Endothelial cell of umbilical vein (primary cell): ENCODE data around the gene CCDC30. TPM values are rescaled to one million over a fixed set of nuclear protein-coding genes. Genes with fewer than 3 reads are reported as not detected.
"Not testable (repeated sequence)": the region's sequence is repeated elsewhere in the genome, so short reads cannot be mapped to it uniquely, and the experiment has no call there.

Source experiments
- BruUV-seq: library from RNA; stranded (reverse); fragments of 400-500 nt; replicated peaks from 2 replicates; lab custom pipeline; 2021; lab: Mats Ljungman, UMichigan
- CTCF ChIA-PET: fragments of 300-600, 350-600 bp; sonication (Branson Sonifier 250); formaldehyde crosslinking; loops from one replicate; lab custom pipeline; 2021; ENCODE audit warnings: antibody characterized with exemption, inconsistent platforms; lab: Charles Lee
- POLR2A ChIA-PET: fragments of 300-600, 350-600 bp; sonication (Branson Sonifier 250); formaldehyde crosslinking; loops from one replicate; lab custom pipeline; 2021; ENCODE audit warnings: antibody characterized with exemption, inconsistent platforms; lab: Charles Lee
- DNase-seq: peaks from one replicate; pipeline ENCODE4 v3.0.0-alpha.2; 2011; ENCODE audit warnings: low read depth, low spot score
- FAIRE-seq: peaks from 2 replicates; lab custom pipeline; 2011; peaks lifted over from hg19 to GRCh38; lab: Jason Lieb, UNC
- H2AFZ ChIP-seq: 2 replicates; pipeline ENCODE4 v1.6.0; 2012; ENCODE audit warnings: low read depth, low read length, control low read depth, inconsistent platforms
- H3K27ac ChIP-seq: 2 replicates; pipeline ENCODE4 v1.5.1; 2011; ENCODE audit warnings: low read depth, mild to moderate bottlenecking, control low read depth, low read length, moderate library complexity; ENCODE audit not compliant: insufficient read depth
- H3K27me3 ChIP-seq, 2 experiments: 2 replicates each; pipeline versions ENCODE4 v1.6.0 to v1.6.1; 2011; ENCODE audit warnings: low read length in 2 of 2, mixed read lengths in 1 of 2; ENCODE audit not compliant: control insufficient read depth in 2 of 2, insufficient read depth in 2 of 2
- H3K36me3 ChIP-seq, 2 experiments: 2 replicates in 1 of 2; 3 replicates in 1 of 2; pipeline ENCODE4 v1.5.1; 2011; ENCODE audit warnings: low read length in 2 of 2, mild to moderate bottlenecking in 1 of 2, moderate library complexity in 1 of 2; ENCODE audit not compliant: control insufficient read depth in 2 of 2, insufficient read depth in 2 of 2; ENCODE audit errors: extremely low read depth in 1 of 2
- H3K4me1 ChIP-seq: 3 replicates; pipeline ENCODE4 v1.5.1; 2011; ENCODE audit warnings: mild to moderate bottlenecking, low read length; ENCODE audit not compliant: control insufficient read depth, insufficient read depth; ENCODE audit errors: extremely low read depth
- H3K4me2 ChIP-seq: 2 replicates; pipeline ENCODE4 v1.6.1; 2011; ENCODE audit warnings: low read length, control low read depth, mixed read lengths; ENCODE audit not compliant: insufficient read depth
- H3K4me3 ChIP-seq, 3 experiments: fragments of 200-600 bp in 1 of 3; sonication (generic), shearing (Covaris generic) in 1 of 3; replicated peaks in 1 of 3; 2 replicates each; pipeline ENCODE4 v1.5.1; 2011 to 2016; ENCODE audit warnings: control low read depth in 3 of 3, low read length in 3 of 3, mild to moderate bottlenecking in 2 of 3, inconsistent platforms in 1 of 3, low read depth in 1 of 3, moderate library complexity in 1 of 3; ENCODE audit not compliant: insufficient read depth in 1 of 3
- H3K79me2 ChIP-seq: 2 replicates; pipeline ENCODE4 v1.6.0; 2012; ENCODE audit warnings: low read length, inconsistent platforms; ENCODE audit not compliant: control insufficient read depth, insufficient read depth
- H3K9ac ChIP-seq: replicated peaks from 2 replicates; pipeline ENCODE3; 2011; ENCODE audit warnings: low read length, control low read depth; ENCODE audit not compliant: insufficient read depth; ENCODE audit errors: extremely low read depth
- H3K9me1 ChIP-seq: replicated peaks from 3 replicates; pipeline ENCODE4 v1.6.0; 2011; ENCODE audit warnings: mild to moderate bottlenecking, low read length; ENCODE audit not compliant: control insufficient read depth, insufficient read depth; ENCODE audit errors: extremely low read depth
- H3K9me3 ChIP-seq: replicated peaks from 2 replicates; pipeline ENCODE4 v1.5.1; 2012; ENCODE audit warnings: low read length, inconsistent platforms; ENCODE audit not compliant: control insufficient read depth, insufficient read depth
- H4K20me1 ChIP-seq: replicated peaks from 2 replicates; pipeline ENCODE3; 2011; ENCODE audit warnings: mild to moderate bottlenecking, low read length; ENCODE audit not compliant: control insufficient read depth, insufficient read depth; ENCODE audit errors: extremely low read depth
- CTCF ChIP-seq, 2 donors: IDR thresholded peaks; 1 replicate in 1 of 2; 2 replicates in 1 of 2; pipeline ENCODE4 v1.5.1; 2011; ENCODE audit warnings: low read length in 2 of 2, mild to moderate bottlenecking in 2 of 2, moderate library complexity in 2 of 2, control low read depth in 1 of 2, inconsistent platforms in 1 of 2, low read depth in 1 of 2; ENCODE audit not compliant: insufficient read depth in 1 of 2; ENCODE audit errors: extremely low read depth in 1 of 2
- EZH2 ChIP-seq: IDR thresholded peaks from 2 replicates; pipeline ENCODE4 v1.6.1; 2012; ENCODE audit warnings: borderline replicate concordance, low read depth, mild to moderate bottlenecking, moderate library complexity, low read length, inconsistent platforms; ENCODE audit not compliant: severe bottlenecking
- FOS ChIP-seq: IDR thresholded peaks from 2 replicates; pipeline ENCODE4 v1.6.1; 2011; ENCODE audit warnings: mild to moderate bottlenecking, low read length, moderate library complexity, borderline replicate concordance; ENCODE audit not compliant: insufficient read depth
- GATA2 ChIP-seq: IDR thresholded peaks from 2 replicates; pipeline ENCODE4 v1.7.0; 2011; ENCODE audit warnings: low read depth, mild to moderate bottlenecking, moderate library complexity, mixed read lengths, low read length; ENCODE audit not compliant: insufficient read length, insufficient read depth
- JUN ChIP-seq: IDR thresholded peaks from 2 replicates; pipeline ENCODE4 v1.6.1; 2011; ENCODE audit warnings: borderline replicate concordance, low read depth; ENCODE audit not compliant: insufficient read length, insufficient read depth
- MAX ChIP-seq: IDR thresholded peaks from 2 replicates; pipeline ENCODE4 v1.6.1; 2011; ENCODE audit not compliant: insufficient read depth, insufficient read length
- MYC ChIP-seq: IDR thresholded peaks from one replicate; pipeline ENCODE4 v1.6.1; 2011; ENCODE audit warnings: mild to moderate bottlenecking, low read depth, low read length
- POLR2A ChIP-seq: IDR thresholded peaks from 2 replicates; pipeline ENCODE4 v1.6.1; 2012; ENCODE audit warnings: low read depth, mild to moderate bottlenecking, control low read depth, low read length
- POLR2AphosphoS5 ChIP-seq: IDR thresholded peaks from 2 replicates; pipeline ENCODE4 v1.6.1; 2012; ENCODE audit warnings: low read depth, mild to moderate bottlenecking, control low read depth, low read length, moderate library complexity; ENCODE audit not compliant: insufficient read depth
- dilution Hi-C: fragments of 300-500 bp; cut with MboI; formaldehyde crosslinking; loops from one replicate; pipeline ENCODE4 v1.15.0; 2019; ENCODE audit warnings: low sequenced_read_pairs; ENCODE audit not compliant: extremely low pct_ligation_motif_present
- intact Hi-C: fragments of 100-400 bp; cut with micrococcal nuclease; formaldehyde crosslinking; loops from one replicate; pipeline ENCODE4 v1.10.0; 2022
- polyA plus RNA-seq, 4 experiments: library from polyadenylated mRNA; depleted of rRNA in 3 of 4; stranded (reverse) in 3 of 4; unstranded in 1 of 4; fragments of >200 nt; gene quantifications; 2 replicates each; pipeline versions ENCODE4 v1.2.1 to v1.2.3, GENCODE V29; 2011 to 2012; ENCODE audit warnings: missing spikeins in 1 of 4
- total RNA-seq: library from RNA; stranded (reverse); gene quantifications from 2 replicates; pipeline ENCODE4 v1.2.3, GENCODE V29; 2021

The CCDC30 gene
- total and polyA plus RNA-seq, 2 donors (not counting 3 experiments of a cell fraction or from before 2014, with no cell fraction given), result 0.19 to 2.9 TPM

GRCh38 chr1:42476605-42477004 is 13.5 kb downstream of the CCDC30 start:
- CTCF ChIA-PET, result no interaction called here
- Histone ChIP-seq H3K9me3 (no peaks in the 10 kb centered on the region), H3K79me2 (no peaks in the 10 kb centered on the region), H3K27ac (no peak overlapping the region), H3K4me2 (no peak overlapping the region), H3K4me3 (no peak overlapping the region), H4K20me1 (no peaks in the 10 kb centered on the region), H2AFZ (no peak overlapping the region), H3K9ac (no peak overlapping the region), H3K9me1 (no peaks in the 10 kb centered on the region), H3K4me1 (no peaks in the 10 kb centered on the region), H3K27me3 (peaks cover 0 to 4% of the 10 kb centered on the region in 2 experiments), H3K36me3 (no peaks in the 10 kb centered on the region)
- POLR2A ChIA-PET, result no interaction called here
- TF ChIP-seq POLR2A, result no peak
- TF ChIP-seq GATA2, result no peak
- TF ChIP-seq POLR2AphosphoS5, result no peak
- TF ChIP-seq EZH2, result no peak
- TF ChIP-seq MYC, result no peak
- no peak for TF ChIP-seq JUN
- TF ChIP-seq CTCF (IDR thresholded peaks at IDR 0.05; ENCODE audit: extremely low read depth in 1 of 2, insufficient read depth in 1 of 2, low read depth in 1 of 2, low read length in 2 of 2), result no peak
- TF ChIP-seq MAX, result no peak
- TF ChIP-seq FOS, result no peak
- intact Hi-C loops (no loop called here), dilution Hi-C loops (no loop called here)
- DNase-seq (no peak), FAIRE-seq (no peak)
- BruUV-seq, result no TSS peak

- H3K4me2 ChIP-seq, H3K9me3 ChIP-seq, BruUV-seq, dilution Hi-C loops, H4K20me1 ChIP-seq, H3K4me1 ChIP-seq, intact Hi-C loops, FAIRE-seq, H3K27me3 ChIP-seq, DNase-seq, H3K9ac ChIP-seq, H2AFZ ChIP-seq, POLR2A ChIA-PET, H3K4me3 ChIP-seq, H3K9me1 ChIP-seq, CTCF ChIA-PET, H3K27ac ChIP-seq, H3K36me3 ChIP-seq, H3K79me2 ChIP-seq: not testable (repeated sequence)
These were observed 14.3 kb downstream of the CCDC30 start for GRCh38 chr1:42477354-42477753.
